ENCODE results near the gene ZNF319. TPM values are rescaled to one million over a fixed set of nuclear protein-coding genes. Genes with fewer than 3 reads are reported as not detected.

The ZNF319 gene
- total RNA-seq, 3 donors from 2014 or later (not counting 1 experiment from before 2014, with no cell fraction given) = 15.9 to 31.3 (median 29.3) TPM

DNA sequence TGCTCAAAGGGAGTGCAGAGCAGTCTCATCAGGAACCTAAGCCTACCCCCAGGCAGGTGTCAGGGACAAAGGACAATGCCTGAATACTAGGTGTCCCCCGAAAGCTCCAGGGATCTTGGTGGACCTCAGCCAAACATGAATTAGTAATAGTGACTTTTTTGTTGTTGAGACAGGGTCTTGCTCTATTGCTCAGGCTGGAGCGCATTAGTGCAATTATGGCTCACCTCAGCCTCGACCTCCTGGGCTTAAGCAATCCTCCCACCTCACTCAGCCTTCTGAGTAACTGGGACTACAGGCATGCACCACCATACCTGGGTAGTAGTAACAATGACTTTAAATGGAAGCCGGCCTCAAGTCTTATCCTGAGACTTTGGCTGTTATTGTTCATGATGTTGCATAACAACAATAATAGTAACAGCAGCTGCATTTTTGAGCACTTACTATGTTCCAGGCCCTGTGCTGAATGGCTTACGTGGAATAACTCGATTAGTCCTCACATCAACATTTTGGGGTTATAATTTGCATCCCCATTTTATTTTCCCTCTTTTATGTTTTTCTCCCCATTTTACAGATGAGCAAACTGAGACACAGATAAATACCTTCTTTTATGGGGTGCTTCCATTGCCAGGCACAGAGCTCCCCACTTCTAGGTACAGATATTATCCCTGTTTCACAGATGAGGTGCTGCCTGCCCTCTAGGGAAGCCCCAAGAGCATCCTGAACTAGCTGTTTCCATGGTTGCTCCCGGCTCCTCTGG is 49.1 kb downstream of the ZNF319 start:
- no peak for DNase-seq

DNA sequence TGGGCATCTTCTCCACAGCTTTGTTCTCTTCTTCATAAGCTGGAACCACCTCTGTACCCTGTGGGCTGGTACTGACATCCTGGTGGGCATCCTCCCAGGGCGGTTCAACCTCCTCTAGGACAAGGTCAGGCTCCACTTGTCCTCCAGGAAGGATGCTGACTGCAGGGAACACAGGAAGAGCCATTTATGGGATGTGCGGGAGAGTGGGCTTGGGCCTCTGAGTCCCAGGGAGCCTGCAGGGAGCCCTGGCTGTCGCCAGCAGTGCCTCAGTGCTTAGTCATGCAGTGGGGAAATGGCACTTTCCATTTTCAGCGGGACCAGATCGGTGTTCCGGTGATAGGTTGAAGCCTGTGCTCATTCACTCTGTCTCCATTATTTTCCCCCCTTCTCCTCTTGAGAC is 50.1 kb downstream of the ZNF319 start:
- H3K36me3 ChIP-seq (ENCODE audit: control insufficient read depth, insufficient read depth, low read length) = no peaks in the 10 kb centered on the region
- intact Hi-C loops (cut with micrococcal nuclease) = no loop called here
- Mint-ChIP-seq H3K9me3 (no peaks in the 10 kb centered on the region), H3K4me3 (no peak overlapping the region), H3K27ac (no peak overlapping the region), H3K27me3 (ENCODE audit: low read depth in 2 of 2) (no peaks in the 10 kb centered on the region), H3K36me3 (no peaks in the 10 kb centered on the region), H3K4me1 (no peaks in the 10 kb centered on the region)
- WGBS (ENCODE audit: insufficient coverage) = 50% methylated on average over 6 of the region's 6 CpGs
- no peak overlapping the region for H3K27ac ChIP-seq (ENCODE audit: low read length)
- no peaks in the 10 kb centered on the region for H3K9me3 ChIP-seq (ENCODE audit: control insufficient read depth, insufficient read depth, low read length)
- DNase-seq (no peak), ATAC-seq (no peak)
- H3K4me1 ChIP-seq (ENCODE audit: control insufficient read depth, insufficient read depth, low read length) = no peaks in the 10 kb centered on the region
- no peaks in the 10 kb centered on the region for H3K27me3 ChIP-seq (ENCODE audit: control insufficient read depth, insufficient read depth, low read length)
- TF ChIP-seq, protein P1, sequence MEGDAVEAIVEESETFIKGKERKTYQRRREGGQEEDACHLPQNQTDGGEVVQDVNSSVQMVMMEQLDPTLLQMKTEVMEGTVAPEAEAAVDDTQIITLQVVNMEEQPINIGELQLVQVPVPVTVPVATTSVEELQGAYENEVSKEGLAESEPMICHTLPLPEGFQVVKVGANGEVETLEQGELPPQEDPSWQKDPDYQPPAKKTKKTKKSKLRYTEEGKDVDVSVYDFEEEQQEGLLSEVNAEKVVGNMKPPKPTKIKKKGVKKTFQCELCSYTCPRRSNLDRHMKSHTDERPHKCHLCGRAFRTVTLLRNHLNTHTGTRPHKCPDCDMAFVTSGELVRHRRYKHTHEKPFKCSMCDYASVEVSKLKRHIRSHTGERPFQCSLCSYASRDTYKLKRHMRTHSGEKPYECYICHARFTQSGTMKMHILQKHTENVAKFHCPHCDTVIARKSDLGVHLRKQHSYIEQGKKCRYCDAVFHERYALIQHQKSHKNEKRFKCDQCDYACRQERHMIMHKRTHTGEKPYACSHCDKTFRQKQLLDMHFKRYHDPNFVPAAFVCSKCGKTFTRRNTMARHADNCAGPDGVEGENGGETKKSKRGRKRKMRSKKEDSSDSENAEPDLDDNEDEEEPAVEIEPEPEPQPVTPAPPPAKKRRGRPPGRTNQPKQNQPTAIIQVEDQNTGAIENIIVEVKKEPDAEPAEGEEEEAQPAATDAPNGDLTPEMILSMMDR (IDR thresholded peaks at IDR 0.05) = no peak
- no peak overlapping the region for H3K4me3 ChIP-seq (ENCODE audit: low read length)

More for the DNA sequence above, 49.1 kb downstream of the ZNF319 start:
- intact Hi-C loops (cut with micrococcal nuclease) = no loop called here
- no peak for ATAC-seq
- H3K4me3 ChIP-seq (ENCODE audit: low read length) = no peak overlapping the region
- no peaks in the 10 kb centered on the region for H3K27me3 ChIP-seq (ENCODE audit: control insufficient read depth, insufficient read depth, low read length)
- Mint-ChIP-seq H3K27me3 (ENCODE audit: low read depth in 2 of 2) (no peaks in the 10 kb centered on the region), H3K27ac (no peak overlapping the region), H3K4me3 (no peak overlapping the region), H3K4me1 (no peaks in the 10 kb centered on the region), H3K36me3 (no peaks in the 10 kb centered on the region), H3K9me3 (no peaks in the 10 kb centered on the region)
- no peaks in the 10 kb centered on the region for H3K9me3 ChIP-seq (ENCODE audit: control insufficient read depth, insufficient read depth, low read length)
- TF ChIP-seq, protein P1 (IDR thresholded peaks at IDR 0.05) = no peak
- WGBS (ENCODE audit: insufficient coverage) = 89% methylated on average over 7 of the region's 7 CpGs
- no peaks in the 10 kb centered on the region for H3K36me3 ChIP-seq (ENCODE audit: control insufficient read depth, insufficient read depth, low read length)
- H3K27ac ChIP-seq (ENCODE audit: low read length) = no peak overlapping the region
- no peaks in the 10 kb centered on the region for H3K4me1 ChIP-seq (ENCODE audit: control insufficient read depth, insufficient read depth, low read length)

DNA sequence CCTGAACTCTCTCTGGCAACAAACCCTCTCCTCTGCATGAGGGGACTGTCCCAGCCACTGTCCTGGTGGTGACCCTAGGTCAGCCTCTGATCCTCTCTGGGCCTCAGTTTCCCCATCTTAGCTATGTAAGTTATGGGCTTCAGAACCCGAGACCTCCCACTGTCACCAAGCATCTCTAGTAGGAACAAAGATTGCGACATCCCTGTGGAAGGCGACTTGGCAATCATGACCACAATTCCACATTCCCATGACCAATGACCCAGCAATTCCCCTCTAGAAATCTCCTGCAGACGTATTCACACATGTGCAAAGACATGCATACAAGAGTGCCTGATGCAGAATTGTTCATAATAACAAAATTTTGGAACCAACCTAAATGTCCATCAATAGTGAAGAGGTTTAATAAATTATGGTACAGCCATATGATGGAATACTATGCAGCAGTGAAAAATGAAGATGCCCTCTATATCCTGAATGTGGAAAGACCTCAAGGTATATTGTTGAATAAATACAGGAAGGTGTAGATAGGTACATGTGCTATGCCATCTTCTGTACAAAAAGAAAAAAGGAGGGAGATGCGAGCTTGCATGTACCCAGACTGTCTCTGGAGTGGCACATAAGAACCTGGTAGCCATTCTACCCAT is 50.8 kb downstream of the ZNF319 start:
- Histone ChIP-seq H3K4me1 (ENCODE audit: control insufficient read depth, insufficient read depth, low read length) (no peaks in the 10 kb centered on the region), H3K9me3 (ENCODE audit: control insufficient read depth, insufficient read depth, low read length) (no peaks in the 10 kb centered on the region), H3K4me3 (ENCODE audit: low read length) (no peak overlapping the region), H3K27ac (ENCODE audit: low read length) (no peak overlapping the region), H3K27me3 (ENCODE audit: control insufficient read depth, insufficient read depth, low read length) (no peaks in the 10 kb centered on the region), H3K36me3 (ENCODE audit: control insufficient read depth, insufficient read depth, low read length) (no peaks in the 10 kb centered on the region)
- Mint-ChIP-seq H3K4me1 (no peaks in the 10 kb centered on the region), H3K27me3 (ENCODE audit: low read depth in 2 of 2) (no peaks in the 10 kb centered on the region), H3K36me3 (no peaks in the 10 kb centered on the region), H3K9me3 (no peaks in the 10 kb centered on the region), H3K4me3 (no peak overlapping the region), H3K27ac (no peak overlapping the region)
- DNase-seq (no peak), ATAC-seq (no peak)
- 91% methylated on average over 5 of the region's 5 CpGs for WGBS (ENCODE audit: insufficient coverage)
- intact Hi-C loops (cut with micrococcal nuclease) = no loop called here
- TF ChIP-seq, protein P1 (IDR thresholded peaks at IDR 0.05) = no peak

Measured in natural killer cell (primary cell).